GM20431 (cell line): ENCODE data around the gene PTPRN2.
"Not testable (repeated sequence)": the region's sequence is repeated elsewhere in the genome, so short reads cannot be mapped to it uniquely, and the experiment has no call there.

Source experiments
- in situ Hi-C: fragments of 300-500 bp; cut with MseI, MboI; formaldehyde crosslinking; loops from one replicate; pipeline ENCODE4 v1.15.0; 2020; ENCODE audit warnings: low sequenced_read_pairs; ENCODE audit not compliant: unreplicated experiment

PTPRN2 gene

GRCh38 chr7:157738066-157738460, 849.6 kb downstream of the PTPRN2 start:
- in situ Hi-C loops = no loop called here

- in situ Hi-C loops = no loop called here
Observed at GRCh38 chr7:157737151-157738065, 850.2 kb downstream of the PTPRN2 start.

- in situ Hi-C loops = no loop called here
Observed at GRCh38 chr7:157736341-157736740, 851.3 kb downstream of the PTPRN2 start.

GRCh38 chr7:157735826-157736225, 851.8 kb downstream of the PTPRN2 start:
- in situ Hi-C loops = no loop called here

- in situ Hi-C loops = no loop called here
Observed at GRCh38 chr7:157734676-157735640, 852.7 kb downstream of the PTPRN2 start.

- in situ Hi-C loops = not testable (repeated sequence)
Observed at GRCh38 chr7:157733760-157734395, 853.7 kb downstream of the PTPRN2 start.

GRCh38 chr7:157731126-157731525, 856.5 kb downstream of the PTPRN2 start:
- in situ Hi-C loops = no loop called here

GRCh38 chr7:157730614-157731013, 857.0 kb downstream of the PTPRN2 start:
- in situ Hi-C loops = no loop called here

GRCh38 chr7:157729566-157729965, 858.1 kb downstream of the PTPRN2 start:
- in situ Hi-C loops = no loop called here

GRCh38 chr7:157727964-157728615, 859.5 kb downstream of the PTPRN2 start:
- in situ Hi-C loops = no loop called here

GRCh38 chr7:157726764-157727163, 860.9 kb downstream of the PTPRN2 start:
- in situ Hi-C loops = no loop called here

- in situ Hi-C loops = not testable (repeated sequence)
Observed at GRCh38 chr7:157725312-157725711, 862.3 kb downstream of the PTPRN2 start.

GRCh38 chr7:157723205-157723604, 864.4 kb downstream of the PTPRN2 start:
- in situ Hi-C loops = no loop called here

GRCh38 chr7:157722137-157723060, 865.2 kb downstream of the PTPRN2 start:
- in situ Hi-C loops = no loop called here

GRCh38 chr7:157721468-157722136, 866.0 kb downstream of the PTPRN2 start:
- in situ Hi-C loops = no loop called here

GRCh38 chr7:157719705-157720655, 867.6 kb downstream of the PTPRN2 start:
- in situ Hi-C loops = no loop called here

- in situ Hi-C loops = no loop called here
Observed at GRCh38 chr7:157719008-157719682, 868.5 kb downstream of the PTPRN2 start.
